Endodermal cell (in vitro differentiated cells): Measurements from ENCODE around the gene RNF38. TPM values are rescaled to one million over a fixed set of nuclear protein-coding genes. Genes with fewer than 3 reads are reported as not detected.

Source experiments
- DNase-seq: peaks from one replicate; pipeline ENCODE4 v3.0.0-alpha.2; 2017
- H3K27ac ChIP-seq: 2 replicates; pipeline ENCODE4 v1.5.1; 2013; ENCODE audit warnings: mild to moderate bottlenecking, low read depth, low read length, moderate library complexity
- H3K27me3 ChIP-seq: 2 replicates; pipeline ENCODE4 v1.6.1; 2013; ENCODE audit warnings: mild to moderate bottlenecking, low read length, moderate library complexity; ENCODE audit not compliant: insufficient read depth, control insufficient read depth, poor library complexity, severe bottlenecking
- H3K36me3 ChIP-seq: 2 replicates; pipeline ENCODE4 v1.7.0; 2013; ENCODE audit warnings: mild to moderate bottlenecking, low read length, moderate library complexity; ENCODE audit not compliant: control insufficient read depth, insufficient read depth
- H3K4me1 ChIP-seq: one replicate; pipeline ENCODE4 v1.7.0; 2013; ENCODE audit warnings: low read length; ENCODE audit not compliant: control insufficient read depth, insufficient read depth
- H3K4me3 ChIP-seq: 2 replicates; pipeline ENCODE4 v1.5.1; 2013; ENCODE audit warnings: mild to moderate bottlenecking, low read length, moderate library complexity
- H3K9ac ChIP-seq: 2 replicates; pipeline ENCODE4 v1.6.1; 2013; ENCODE audit warnings: mild to moderate bottlenecking, low read length, moderate library complexity; ENCODE audit not compliant: poor library complexity, severe bottlenecking; ENCODE audit errors: extremely low read depth
- H3K9me3 ChIP-seq: 2 replicates; pipeline ENCODE4 v1.6.1; 2013; ENCODE audit warnings: mild to moderate bottlenecking, low read length, moderate library complexity; ENCODE audit not compliant: control insufficient read depth
- H3K27ac Mint-ChIP-seq: 2 replicates; pipeline ENCODE4 v1.8.0; 2020; ENCODE audit warnings: mixed read lengths
- H3K27me3 Mint-ChIP-seq: 2 replicates; pipeline ENCODE4 v1.8.0; 2021; ENCODE audit warnings: mild to moderate bottlenecking, mixed read lengths; ENCODE audit not compliant: insufficient read depth
- H3K36me3 Mint-ChIP-seq: 2 replicates; pipeline ENCODE4 v1.8.0; 2020; ENCODE audit warnings: low read depth, mixed read lengths
- H3K4me1 Mint-ChIP-seq: 2 replicates; pipeline ENCODE4 v1.8.0; 2020; ENCODE audit warnings: mixed read lengths
- H3K4me3 Mint-ChIP-seq: 2 replicates; pipeline ENCODE4 v1.8.0; 2020; ENCODE audit warnings: mild to moderate bottlenecking, moderate library complexity, mixed read lengths
- H3K9me3 Mint-ChIP-seq: 2 replicates; pipeline ENCODE4 v1.8.0; 2020; ENCODE audit warnings: mild to moderate bottlenecking, mixed read lengths
- CTCF ChIP-seq: fragments of 200-600 bp; sonication (generic); conservative IDR thresholded peaks from 2 replicates; pipeline ENCODE4 v1.5.0; 2021; ENCODE audit warnings: antibody characterized with exemption, mild to moderate bottlenecking
- WGBS, 2 experiments: methylation state at CpG; one replicate each; pipeline versions ENCODE4 v1.1.5 to v1.1.7; 2013; ENCODE audit warnings: missing lambda C conversion rate in 2 of 2, mixed read lengths in 1 of 2; ENCODE audit not compliant: insufficient coverage in 1 of 2, insufficient read length in 1 of 2; 5-methylcytosine and 5-hydroxymethylcytosine counted together
- total RNA-seq, 2 donors: library from RNA; stranded (reverse); fragmentation: NEBNext Ultra II Directional in 1 of 2; extraction: Animal tissue kit (Norgen Biotek cat#: 25700) in 1 of 2; gene quantifications; 2 replicates in 1 of 2; 3 replicates in 1 of 2; pipeline ENCODE4 v1.2.1, GENCODE V29; 2021

Gene RNF38
- total RNA-seq, 2 donors from 2014 or later = 47.5 to 49.7 TPM

- Mint-ChIP-seq H3K36me3 (peaks cover 4% of the 10 kb centered on the region), H3K27me3 (no peaks in the 10 kb centered on the region), H3K4me3 (no peak overlapping the region), H3K9me3 (no peaks in the 10 kb centered on the region), H3K27ac (no peak overlapping the region), H3K4me1 (peaks cover 27% of the 10 kb centered on the region)
- TF ChIP-seq CTCF = no peak
- Histone ChIP-seq H3K36me3 (no peaks in the 10 kb centered on the region), H3K9ac (no peak overlapping the region), H3K27me3 (no peaks in the 10 kb centered on the region), H3K4me1 (peaks cover 4% of the 10 kb centered on the region), H3K27ac (no peak overlapping the region), H3K4me3 (no peak overlapping the region), H3K9me3 (no peaks in the 10 kb centered on the region)
- no peak for DNase-seq
- WGBS, 2 experiments = 93% methylated on average over 3 of the region's 3 CpGs; no CpG with 5 or more reads in 1 of the 2 experiments
Observed at GRCh38 chr9:36289836-36290435, 110.1 kb downstream of the RNF38 start.

GRCh38 chr9:36288070-36288469 is 112.0 kb downstream of the RNF38 start:
- H3K9ac ChIP-seq = no peak overlapping the region
- no peak overlapping the region for H3K27ac Mint-ChIP-seq
- no peak for TF ChIP-seq CTCF
- no peak overlapping the region for H3K4me3 ChIP-seq
- no peaks in the 10 kb centered on the region for H3K36me3 ChIP-seq
- no peak overlapping the region for H3K4me3 Mint-ChIP-seq
- WGBS, 2 experiments = 92 to 94% methylated on average over 2 to 3 of the region's 3 CpGs
- peaks cover 4% of the 10 kb centered on the region for H3K4me1 ChIP-seq
- no peaks in the 10 kb centered on the region for H3K9me3 Mint-ChIP-seq
- no peaks in the 10 kb centered on the region for H3K9me3 ChIP-seq
- H3K27ac ChIP-seq = no peak overlapping the region
- peaks cover 26% of the 10 kb centered on the region for H3K4me1 Mint-ChIP-seq
- H3K27me3 Mint-ChIP-seq = no peaks in the 10 kb centered on the region
- H3K27me3 ChIP-seq = no peaks in the 10 kb centered on the region
- peaks cover 6% of the 10 kb centered on the region for H3K36me3 Mint-ChIP-seq
- no peak for DNase-seq

Other genes with a start within 250 kb of the RNF38 start
- under 1 TPM; 0.18 to 0.35 TPM for gene CCIN, start 230.9 kb downstream of the RNF38 start, total RNA-seq
- 100 to 1,000 TPM; 221 to 240 TPM for gene CLTA, start 209.3 kb downstream of the RNF38 start, total RNA-seq
- 1 to 10 TPM; 5.6 to 7.0 TPM for gene GNE, start 141.8 kb downstream of the RNF38 start, total RNA-seq
- 10 to 100 TPM; 45.6 to 88.9 TPM for gene MELK, start 172.6 kb upstream of the RNF38 start, total RNA-seq